AG04450 (cell line): ENCODE data around the gene TRIM6. TPM values are rescaled to one million over a fixed set of nuclear protein-coding genes. Genes with fewer than 3 reads are reported as not detected.

Experiments
- CTCF ChIA-PET: fragments of 300-600, 350-600 bp; formaldehyde crosslinking; extraction: SDS; loops from one replicate; lab custom pipeline; 2022; ENCODE audit warnings: antibody characterized with exemption, inconsistent platforms; lab: Charles Lee
- POLR2A ChIA-PET: fragments of 350-600 bp; formaldehyde crosslinking; extraction: SDS; loops from one replicate; lab custom pipeline; 2021; ENCODE audit warnings: antibody characterized with exemption, inconsistent platforms; lab: Yijun Ruan, JAX
- DNase-seq: peaks from one replicate; pipeline ENCODE4 v3.0.0-alpha.2; 2011; ENCODE audit warnings: low read depth, low spot score
- H3K27ac ChIP-seq: one replicate; pipeline ENCODE4 v1.5.1; 2012; ENCODE audit warnings: low read depth, low read length, control low read depth
- H3K27me3 ChIP-seq: one replicate; pipeline ENCODE4 v1.6.0; 2012; ENCODE audit warnings: low read length; ENCODE audit not compliant: control insufficient read depth, insufficient read depth
- H3K4me3 ChIP-seq: 2 replicates; pipeline ENCODE4 v1.5.1; 2011; ENCODE audit warnings: mild to moderate bottlenecking, low read depth, low read length, control low read depth
- H3K9me3 ChIP-seq: 2 replicates; pipeline ENCODE4 v1.5.1; 2012; ENCODE audit warnings: low read length; ENCODE audit not compliant: control insufficient read depth, insufficient read depth
- polyA plus RNA-seq: library from polyadenylated mRNA; depleted of rRNA; stranded (reverse); fragments of >200 nt; gene quantifications from 2 replicates; pipeline ENCODE4 v1.2.3, GENCODE V29; 2011
- TF ChIP-seq, protein P1 (sequence below): IDR thresholded peaks from 2 replicates; pipeline ENCODE4 v1.5.1; 2011; ENCODE audit warnings: low read depth, low read length, control low read depth, inconsistent platforms

TRIM6 gene
- polyA plus RNA-seq, 1 experiment = 6.8 TPM

DNA sequence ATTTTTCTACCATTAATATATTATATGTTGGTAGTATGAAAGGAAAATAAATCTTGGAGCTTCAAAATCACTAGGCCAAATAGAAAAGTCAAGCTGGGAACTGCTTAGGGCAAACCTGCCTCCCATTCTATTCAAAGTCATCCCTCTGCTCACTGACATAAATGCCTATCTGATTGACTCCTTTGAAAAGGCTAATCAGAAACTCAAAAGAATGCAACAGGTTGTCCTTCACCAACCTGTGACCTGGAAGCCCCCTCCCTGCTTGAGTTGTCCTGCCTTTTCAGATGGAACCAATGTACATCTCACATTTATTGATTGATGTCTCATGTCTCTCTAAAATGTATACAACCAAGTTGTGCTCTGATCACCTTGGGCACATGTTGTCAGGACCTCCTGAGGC, 25.1 kb downstream of the TRIM6 start:
- Histone ChIP-seq H3K27ac (peak overlapping the region; percentile 13), H3K27me3 (no peaks in the 10 kb centered on the region), H3K4me3 (no peak overlapping the region), H3K9me3 (no peaks in the 10 kb centered on the region)
- ChIA-PET POLR2A (interaction anchor here (1.0 to 1.8 kb wide), 4 partner anchors 15 to 68 kb away, joined by 3 to 9 read pairs (median 6); partner anchors contain the start of genes TRIM22, TRIM5 and TRIM6), CTCF (interaction anchor here (1.2 to 2.0 kb wide), 2 partner anchors 15 to 63 kb away, joined by 3 to 9 read pairs; partner anchors contain the start of gene TRIM5)
- no peak for DNase-seq
- TF ChIP-seq, protein P1, sequence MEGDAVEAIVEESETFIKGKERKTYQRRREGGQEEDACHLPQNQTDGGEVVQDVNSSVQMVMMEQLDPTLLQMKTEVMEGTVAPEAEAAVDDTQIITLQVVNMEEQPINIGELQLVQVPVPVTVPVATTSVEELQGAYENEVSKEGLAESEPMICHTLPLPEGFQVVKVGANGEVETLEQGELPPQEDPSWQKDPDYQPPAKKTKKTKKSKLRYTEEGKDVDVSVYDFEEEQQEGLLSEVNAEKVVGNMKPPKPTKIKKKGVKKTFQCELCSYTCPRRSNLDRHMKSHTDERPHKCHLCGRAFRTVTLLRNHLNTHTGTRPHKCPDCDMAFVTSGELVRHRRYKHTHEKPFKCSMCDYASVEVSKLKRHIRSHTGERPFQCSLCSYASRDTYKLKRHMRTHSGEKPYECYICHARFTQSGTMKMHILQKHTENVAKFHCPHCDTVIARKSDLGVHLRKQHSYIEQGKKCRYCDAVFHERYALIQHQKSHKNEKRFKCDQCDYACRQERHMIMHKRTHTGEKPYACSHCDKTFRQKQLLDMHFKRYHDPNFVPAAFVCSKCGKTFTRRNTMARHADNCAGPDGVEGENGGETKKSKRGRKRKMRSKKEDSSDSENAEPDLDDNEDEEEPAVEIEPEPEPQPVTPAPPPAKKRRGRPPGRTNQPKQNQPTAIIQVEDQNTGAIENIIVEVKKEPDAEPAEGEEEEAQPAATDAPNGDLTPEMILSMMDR = no peak

GRCh38 chr11:5622802-5623201, 26.4 kb downstream of the TRIM6 start:
- Histone ChIP-seq H3K4me3 (no peak overlapping the region), H3K9me3 (no peaks in the 10 kb centered on the region), H3K27me3 (no peaks in the 10 kb centered on the region), H3K27ac (no peak overlapping the region)
- TF ChIP-seq, protein P1 = no peak
- no peak for DNase-seq
- ChIA-PET CTCF (no interaction called here), POLR2A (interaction anchor here (0.7 kb wide), 1 partner anchor 1446 kb away, joined by 6 read pairs; no protein-coding TSS in a partner anchor)

- H3K4me3 ChIP-seq = peak within 1 kb of the TSS; percentile 70
- no peak for DNase-seq
- ChIA-PET POLR2A (no interaction called here), CTCF (interaction anchor here (1.7 kb wide), 1 partner anchor 59 kb away, joined by 5 read pairs; no protein-coding TSS in a partner anchor)
- H3K27me3 ChIP-seq = no peaks in the 10 kb centered on the region
- no peak within 1 kb of the TSS for H3K27ac ChIP-seq
- TF ChIP-seq, protein P1 = no peak
- H3K9me3 ChIP-seq = no peaks in the 10 kb centered on the region
Observed at GRCh38 chr11:5624489-5625279, 28.2 kb downstream of the TRIM6 start, which contains the start of gene TRIM34. TSS of gene TRIM34 (plus strand) at chr11:5625001. CDS start at chr11:5632332, 7,331 bp downstream.

DNA sequence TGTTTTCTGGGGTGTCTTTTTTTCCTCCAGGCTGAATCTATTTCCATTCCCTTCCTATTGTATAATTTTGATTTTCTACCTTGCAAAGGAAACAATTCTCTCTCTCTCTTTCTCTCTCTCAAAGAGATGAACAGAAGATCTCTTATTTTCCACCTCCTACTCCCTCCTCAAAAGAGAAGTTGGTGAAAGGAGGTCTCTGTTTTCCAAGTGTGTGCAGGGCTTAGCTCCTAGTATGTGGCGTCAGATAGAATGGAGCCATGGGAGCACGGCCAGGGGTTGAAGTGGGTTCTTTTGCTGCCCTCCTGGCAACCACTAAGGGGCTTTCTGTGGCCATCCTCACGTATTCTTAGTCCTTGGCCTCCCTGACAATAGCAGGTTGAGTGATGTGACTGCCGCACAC, 28.8 kb downstream of the TRIM6 start:
- no peak overlapping the region for H3K27ac ChIP-seq
- H3K4me3 ChIP-seq = peak overlapping the region; percentile 70
- H3K27me3 ChIP-seq = no peaks in the 10 kb centered on the region
- H3K9me3 ChIP-seq = no peaks in the 10 kb centered on the region
- ChIA-PET CTCF (interaction anchor here (1.7 kb wide), 1 partner anchor 59 kb away, joined by 5 read pairs; no protein-coding TSS in a partner anchor), POLR2A (no interaction called here)
- DNase-seq = no peak
- TF ChIP-seq, protein P1 = no peak

- CTCF ChIA-PET = no interaction called here
- TF ChIP-seq, protein P1 = no peak
- Histone ChIP-seq H3K9me3 (no peaks in the 10 kb centered on the region), H3K4me3 (no peak overlapping the region), H3K27me3 (no peaks in the 10 kb centered on the region), H3K27ac (no peak overlapping the region)
- POLR2A ChIA-PET = no interaction called here
- DNase-seq = no peak
Observed at GRCh38 chr11:5626196-5626595, 29.8 kb downstream of the TRIM6 start.
